Adrenal gland (tissue), 5 donors: ENCODE results near the gene AFAP1.

ENCODE experiments used
- CTCF ChIP-seq, 6 experiments: fragments of 450-650 bp in 4 of 6; fragments of 200-600 bp in 2 of 6; sonication (generic) in 1 of 6; IDR thresholded peaks; 1 replicate in 5 of 6; 2 replicates in 1 of 6; pipeline versions ENCODE4 v1.5.1 to v1.8.0; 2016 to 2021; ENCODE audit warnings: antibody characterized with exemption in 6 of 6, mild to moderate bottlenecking in 2 of 6, moderate library complexity in 1 of 6
- POLR2A ChIP-seq, 2 donors: fragments of 450-650 bp; IDR thresholded peaks; one replicate each; pipeline ENCODE4 v1.6.1; 2017; ENCODE audit warnings: antibody characterized with exemption in 2 of 2, mild to moderate bottlenecking in 2 of 2, moderate library complexity in 1 of 2
- donor health status: DM: no; HTN: no; CAD: no.

- no peak for TF ChIP-seq CTCF (IDR thresholded peaks at IDR 0.05)
- TF ChIP-seq POLR2A (IDR thresholded peaks at IDR 0.05): no peak
Observed at GRCh38 chr4:7739077-7739917, 200.4 kb downstream of the AFAP1 start.
